H1 (cell line): ENCODE results near the gene CRYBB1. TPM values are rescaled to one million over a fixed set of nuclear protein-coding genes. Genes with fewer than 3 reads are reported as not detected.

ENCODE experiments used
- CTCF ChIA-PET: fragments of 300-600 bp; sonication (Branson Sonifier 250); formaldehyde crosslinking; loops from one replicate; lab custom pipeline; 2021; ENCODE audit not compliant: partially characterized antibody; lab: Charles Lee
- POLR2A ChIA-PET: fragments of 300-600 bp; sonication (Branson Sonifier 250); formaldehyde crosslinking; loops from one replicate; lab custom pipeline; 2021; ENCODE audit warnings: inconsistent platforms; ENCODE audit not compliant: partially characterized antibody; lab: Charles Lee
- DNase-seq, 2 experiments: peaks; one replicate each; pipeline versions ENCODE4 v3.0.0 to v3.0.0-alpha.2; 2010 to 2022; ENCODE audit warnings: low spot score in 2 of 2, low read depth in 1 of 2, mixed read lengths in 1 of 2
- FAIRE-seq: peaks from 2 replicates; lab custom pipeline; 2011; peaks lifted over from hg19 to GRCh38; lab: Jason Lieb, UNC
- H2AFZ ChIP-seq: 2 replicates; pipeline ENCODE4 v1.8.1; 2012; ENCODE audit warnings: low read length, inconsistent platforms
- H2AK5ac ChIP-seq: 2 replicates; pipeline ENCODE4 v1.6.1; 2013; ENCODE audit warnings: low read depth, low read length
- H2BK120ac ChIP-seq: replicated peaks from 2 replicates; pipeline ENCODE3; 2013; ENCODE audit warnings: low read depth, low read length, inconsistent platforms
- H2BK12ac ChIP-seq: 2 replicates; pipeline ENCODE4 v1.6.1; 2013; ENCODE audit warnings: low read depth, low read length
- H2BK15ac ChIP-seq: 2 replicates; pipeline ENCODE4 v1.6.1; 2013; ENCODE audit warnings: low read length
- H2BK20ac ChIP-seq: 2 replicates; pipeline ENCODE4 v1.6.1; 2013; ENCODE audit warnings: low read length
- H2BK5ac ChIP-seq: 2 replicates; pipeline ENCODE4 v1.6.1; 2013; ENCODE audit warnings: low read depth, low read length
- H3K14ac ChIP-seq: 2 replicates; pipeline ENCODE4 v1.6.1; 2013; ENCODE audit warnings: inconsistent platforms; ENCODE audit not compliant: insufficient read length
- H3K18ac ChIP-seq: 2 replicates; pipeline ENCODE4 v1.6.1; 2013; ENCODE audit warnings: low read length; ENCODE audit errors: extremely low read depth
- H3K23ac ChIP-seq: 2 replicates; pipeline ENCODE4 v1.6.1; 2013; ENCODE audit warnings: inconsistent platforms; ENCODE audit not compliant: insufficient read length
- H3K23me2 ChIP-seq: 2 replicates; pipeline ENCODE4 v1.6.1; 2013; ENCODE audit warnings: low read depth, low read length
- H3K27ac ChIP-seq: 2 replicates; pipeline ENCODE4 v1.6.1; 2011; ENCODE audit warnings: low read depth, low read length, inconsistent platforms
- H3K27me3 ChIP-seq, 4 experiments: replicated peaks in 1 of 4; 1 replicate in 1 of 4; 2 replicates in 3 of 4; pipeline versions ENCODE4 v1.6.1 to v1.8.1; 2011 to 2013; ENCODE audit warnings: low read length in 3 of 4, mild to moderate bottlenecking in 3 of 4, inconsistent platforms in 2 of 4, mixed read lengths in 2 of 4, moderate library complexity in 1 of 4; ENCODE audit not compliant: control insufficient read depth in 3 of 4, insufficient read depth in 3 of 4; ENCODE audit errors: extremely low read depth in 1 of 4
- H3K36me3 ChIP-seq, 4 experiments: 2 replicates each; pipeline versions ENCODE4 v1.6.1 to v1.8.1; 2011 to 2013; ENCODE audit warnings: mild to moderate bottlenecking in 4 of 4, low read length in 3 of 4, moderate library complexity in 2 of 4, control low read depth in 1 of 4, inconsistent platforms in 1 of 4; ENCODE audit not compliant: insufficient read depth in 4 of 4, control insufficient read depth in 2 of 4
- H3K4ac ChIP-seq: replicated peaks from 2 replicates; pipeline ENCODE3; 2013; ENCODE audit warnings: low read length, low read depth, mixed read lengths, inconsistent platforms; ENCODE audit not compliant: insufficient read length
- H3K4me1 ChIP-seq, 4 experiments: replicated peaks in 1 of 4; 1 replicate in 1 of 4; 2 replicates in 3 of 4; pipeline versions ENCODE4 v1.6.1 to v1.8.1; 2011 to 2013; ENCODE audit warnings: low read length in 3 of 4, inconsistent platforms in 2 of 4, mixed read lengths in 1 of 4; ENCODE audit not compliant: insufficient read depth in 4 of 4, control insufficient read depth in 3 of 4
- H3K4me2 ChIP-seq, 2 experiments: 2 replicates each; pipeline versions ENCODE4 v1.6.1 to v1.8.1; 2011 to 2013; ENCODE audit warnings: low read depth in 2 of 2, low read length in 2 of 2, control low read depth in 1 of 2, inconsistent platforms in 1 of 2, mild to moderate bottlenecking in 1 of 2; ENCODE audit not compliant: insufficient read depth in 1 of 2
- H3K4me3 ChIP-seq, 4 experiments: fragments of 200-600, 300-600 bp in 1 of 4; sonication (generic), shearing (Covaris generic), sonication (Bioruptor Twin) in 1 of 4; 2 replicates each; pipeline versions ENCODE4 v1.5.1 to v1.8.1; 2011 to 2016; ENCODE audit warnings: low read length in 4 of 4, low read depth in 3 of 4, control low read depth in 2 of 4, inconsistent platforms in 2 of 4, mild to moderate bottlenecking in 2 of 4, mixed read lengths in 1 of 4, moderate library complexity in 1 of 4; ENCODE audit not compliant: insufficient read depth in 2 of 4; ENCODE audit errors: extremely low read depth in 1 of 4
- H3K56ac ChIP-seq: replicated peaks from 2 replicates; pipeline ENCODE3; 2013; ENCODE audit warnings: low read depth, mild to moderate bottlenecking, mixed read lengths, low read length, inconsistent platforms; ENCODE audit not compliant: insufficient read length
- H3K79me1 ChIP-seq: 2 replicates; pipeline ENCODE4 v1.6.1; 2013; ENCODE audit warnings: low read depth, low read length, control low read depth
- H3K79me2 ChIP-seq, 2 experiments: 2 replicates each; pipeline versions ENCODE4 v1.6.1 to v1.8.1; 2012 to 2013; ENCODE audit warnings: low read length in 2 of 2, mild to moderate bottlenecking in 2 of 2, inconsistent platforms in 1 of 2; ENCODE audit not compliant: insufficient read depth in 2 of 2, control insufficient read depth in 1 of 2
- H3K9ac ChIP-seq, 4 experiments: replicated peaks in 1 of 4; 1 replicate in 1 of 4; 2 replicates in 3 of 4; pipeline versions ENCODE4 v1.6.1 to v1.8.1; 2011 to 2013; ENCODE audit warnings: low read depth in 3 of 4, low read length in 3 of 4, control low read depth in 2 of 4, mild to moderate bottlenecking in 2 of 4, moderate library complexity in 2 of 4, inconsistent platforms in 1 of 4; ENCODE audit errors: extremely low read depth in 1 of 4
- H3K9me3 ChIP-seq, 2 experiments: 2 replicates each; pipeline versions ENCODE4 v1.6.1 to v1.8.1; 2012 to 2013; ENCODE audit warnings: mild to moderate bottlenecking in 2 of 2, moderate library complexity in 2 of 2, control low read depth in 1 of 2, inconsistent platforms in 1 of 2, low read depth in 1 of 2, low read length in 1 of 2, mixed read lengths in 1 of 2; ENCODE audit not compliant: insufficient read depth in 2 of 2
- H4K20me1 ChIP-seq, 2 experiments: replicated peaks in 1 of 2; 2 replicates each; pipeline versions ENCODE3 to v1.8.1; 2011 to 2013; ENCODE audit warnings: inconsistent platforms in 2 of 2, low read length in 2 of 2, mild to moderate bottlenecking in 1 of 2; ENCODE audit not compliant: insufficient read depth in 2 of 2, control insufficient read depth in 1 of 2
- H4K5ac ChIP-seq: 2 replicates; pipeline ENCODE4 v1.6.1; 2013; ENCODE audit warnings: low read length, low read depth, mixed read lengths, inconsistent platforms; ENCODE audit not compliant: insufficient read length
- H4K8ac ChIP-seq: 2 replicates; pipeline ENCODE4 v1.8.0; 2013; ENCODE audit warnings: mild to moderate bottlenecking, moderate library complexity, low read length, inconsistent platforms; ENCODE audit not compliant: insufficient read depth; ENCODE audit errors: extremely low read depth
- H4K91ac ChIP-seq: replicated peaks from 2 replicates; pipeline ENCODE3; 2013; ENCODE audit warnings: low read length, mixed read lengths, inconsistent platforms; ENCODE audit not compliant: insufficient read length
- GABPA ChIP-seq: IDR thresholded peaks from 2 replicates; pipeline ENCODE4 v1.6.1; 2011; ENCODE audit warnings: mild to moderate bottlenecking, low read length, moderate library complexity, borderline replicate concordance; ENCODE audit not compliant: insufficient read depth
- KDM1A ChIP-seq: fragments of 200-600, 300-600 bp; sonication (generic); IDR thresholded peaks from 2 replicates; pipeline ENCODE4 v1.7.1; 2016; ENCODE audit warnings: mild to moderate bottlenecking, low read length, borderline replicate concordance
- RBBP5 ChIP-seq: IDR thresholded peaks from 2 replicates; pipeline ENCODE4 v1.7.1; 2012; ENCODE audit warnings: low read depth, mild to moderate bottlenecking, inconsistent platforms, low read length, moderate library complexity, borderline replicate concordance
- WGBS, 2 experiments: shearing (Covaris generic) in 1 of 2; methylation state at CpG; one replicate each; pipeline versions ENCODE4 v1.1.6 to v1.1.7; 2013 to 2015; ENCODE audit warnings: low lambda C conversion rate in 2 of 2, mixed read lengths in 2 of 2, inconsistent platforms in 1 of 2, low coverage in 1 of 2, missing lambda C conversion rate in 1 of 2; ENCODE audit not compliant: insufficient replicate concordance in 2 of 2, insufficient coverage in 1 of 2, insufficient read length in 1 of 2; ENCODE audit errors: extremely low coverage in 1 of 2, missing lambda C conversion rate in 1 of 2; 5-methylcytosine and 5-hydroxymethylcytosine counted together
- polyA plus RNA-seq, 7 experiments: library from polyadenylated mRNA; depleted of rRNA in 3 of 7; stranded (reverse) in 5 of 7; unstranded in 2 of 7; fragments of >200 nt in 5 of 7; fragments of 200-250 nt in 2 of 7; gene quantifications; 1 replicate in 5 of 7; 2 replicates in 1 of 7; 4 replicates in 1 of 7; pipeline versions ENCODE4 v1.2.1 to v1.2.3, GENCODE V29; 2011 to 2013; ENCODE audit warnings: missing spikeins in 2 of 7, mixed read lengths in 2 of 7
- total RNA-seq: library from RNA; stranded (reverse); fragmentation: NEBNext Ultra II Directional; extraction: Animal tissue kit (Norgen Biotek cat#: 25700); gene quantifications from 2 replicates; pipeline ENCODE4 v1.2.1, GENCODE V29; 2021

CRYBB1 gene
- total and polyA plus RNA-seq, 2 of the 8 experiments (the other 6 are each of a cell fraction or from before 2014, with no cell fraction given): 1.7 to 6.0 TPM

DNA sequence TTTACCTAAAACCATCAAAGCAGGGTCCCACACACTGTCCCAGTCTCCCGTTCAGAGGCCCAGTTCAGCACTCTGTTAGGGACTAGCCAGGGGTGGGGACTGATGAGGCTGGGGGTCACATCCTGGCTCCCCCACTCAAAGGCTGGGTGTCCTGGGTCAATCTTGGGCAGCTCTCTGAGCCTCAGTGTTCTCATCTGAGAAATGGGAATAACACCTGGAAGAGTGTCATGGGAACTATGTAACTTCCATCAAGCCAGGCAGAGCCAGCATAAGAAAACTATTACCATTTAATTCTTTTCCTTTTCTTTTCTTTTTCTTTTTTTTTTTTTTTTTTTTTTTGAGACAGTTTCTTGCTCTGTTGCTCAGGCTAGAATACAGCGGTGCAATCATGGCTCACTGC, 66.3 kb downstream of the CRYBB1 start:
- Histone ChIP-seq H2AFZ (no peak overlapping the region), H3K4me1 (peaks cover 16 to 38% (median 25%) of the 10 kb centered on the region in 4 experiments), H2BK20ac (peak overlapping the region; percentile 64; the same call in 1 of the 2 replicates), H3K79me2 (peaks cover 5 to 73% of the 10 kb centered on the region in 2 experiments; a peak in 3 of 4 replicates), H3K4me2 (no peak overlapping the region), H3K4me3 (no peak overlapping the region), H4K91ac (no peak overlapping the region), H2BK15ac (0 out of 2 replicates have a peak overlapping the region, but pooled peaks have one; percentile 21), H3K9me3 (no peaks in the 10 kb centered on the region), H2BK120ac (no peak overlapping the region), H3K27me3 (no peaks in the 10 kb centered on the region), H2BK5ac (no peak overlapping the region), H4K20me1 (peaks cover 4 to 6% of the 10 kb centered on the region in 2 experiments), H3K23ac (no peak overlapping the region), H3K23me2 (peaks cover 1% of the 10 kb centered on the region; the same call in 1 of the 2 replicates), H3K27ac (no peak overlapping the region), H3K56ac (no peak overlapping the region), H3K4ac (no peak overlapping the region), H4K8ac (no peak overlapping the region), H2AK5ac (no peak overlapping the region), H4K5ac (no peak overlapping the region), H2BK12ac (no peak overlapping the region), H3K36me3 (peaks cover 0 to 6% (median 0%) of the 10 kb centered on the region in 4 experiments; a peak in 1 of 8 replicates), H3K14ac (no peak overlapping the region), H3K9ac (no peak overlapping the region), H3K18ac (peak overlapping the region; percentile 13; the same call in 1 of the 2 replicates), H3K79me1 (peaks cover 14% of the 10 kb centered on the region)
- FAIRE-seq (no peak), DNase-seq (no peak)
- ChIA-PET CTCF (interaction anchor here (1.4 kb wide), 1 partner anchor 77 kb away, joined by 3 read pairs; no protein-coding TSS in a partner anchor), POLR2A (interaction anchor here (1.8 kb wide), 1 partner anchor 8 kb away, joined by 8 read pairs; no protein-coding TSS in a partner anchor)
- WGBS, 2 experiments: 94% methylated on average over 2 of the region's 2 CpGs; no CpG with 5 or more reads in 1 of the 2 experiments
- TF ChIP-seq GABPA (no peak), KDM1A (peak; percentile 60; the same call in 1 of the 2 replicates), RBBP5 (no peak)
